ENCODE data around the gene FBXW8.

- TF ChIP-seq CTCF (IDR thresholded peaks at IDR 0.05; ENCODE audit: low read length) (no peak), EZH2 (optimal IDR thresholded peaks at IDR 0.05; ENCODE audit: low read depth, low read length) (no peak), EZH2phosphoT487 (IDR thresholded peaks at IDR 0.05; ENCODE audit: low read length) (no peak)
Observed at GRCh38 chr12:117067638-117068037, 156.9 kb downstream of the FBXW8 start.

All from MM.1S (cell line).